GM18511 (cell line): ENCODE results near the gene PTPRB.

ENCODE experiments used
- ATAC-seq: cut with Tn5 transposase; IDR thresholded peaks from one replicate; pipeline ENCODE4 v1.9.1; 2021; ENCODE audit warnings: mild to moderate bottlenecking, moderate library complexity; ENCODE audit not compliant: unreplicated experiment

PTPRB gene

DNA sequence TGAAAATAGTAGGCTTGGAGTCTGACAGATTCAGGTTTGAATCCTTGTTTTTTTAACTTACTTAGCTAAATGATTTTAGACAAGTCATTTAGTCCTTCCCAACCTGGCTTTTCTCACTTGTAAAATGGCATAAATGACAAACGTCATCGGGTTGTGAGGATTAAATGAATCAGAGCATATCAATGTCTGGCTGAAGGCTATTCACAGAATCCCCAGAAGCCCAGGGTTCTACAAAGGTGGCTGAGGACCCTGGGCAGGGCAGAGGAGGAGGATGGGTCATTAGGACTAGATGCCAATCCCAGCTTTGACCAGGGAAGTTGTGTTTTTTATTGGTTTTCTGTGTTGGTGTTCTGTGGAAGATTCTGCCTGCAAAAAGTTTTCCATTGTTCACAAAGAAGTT lies 7.6 kb upstream of the PTPRB start:
- no peak for ATAC-seq

DNA sequence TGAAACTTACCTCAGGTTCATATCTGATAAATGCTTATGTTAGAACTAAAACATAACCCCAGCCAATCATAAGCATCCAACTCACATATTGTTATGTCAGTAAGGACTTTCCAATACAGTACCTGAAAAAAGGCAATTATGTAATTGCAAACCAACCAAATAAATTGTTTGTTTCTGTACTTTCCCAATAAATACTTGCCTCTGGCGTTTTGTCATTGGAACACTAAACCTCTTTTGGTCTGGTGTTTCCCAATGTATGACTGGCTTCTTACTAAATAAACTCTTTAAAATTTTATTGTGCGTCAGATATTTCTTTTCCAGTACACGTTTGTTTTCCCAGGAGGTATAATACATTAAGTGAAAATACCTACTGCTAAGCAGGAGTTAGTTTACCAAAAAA lies 6.7 kb upstream of the PTPRB start:
- no peak for ATAC-seq

DNA sequence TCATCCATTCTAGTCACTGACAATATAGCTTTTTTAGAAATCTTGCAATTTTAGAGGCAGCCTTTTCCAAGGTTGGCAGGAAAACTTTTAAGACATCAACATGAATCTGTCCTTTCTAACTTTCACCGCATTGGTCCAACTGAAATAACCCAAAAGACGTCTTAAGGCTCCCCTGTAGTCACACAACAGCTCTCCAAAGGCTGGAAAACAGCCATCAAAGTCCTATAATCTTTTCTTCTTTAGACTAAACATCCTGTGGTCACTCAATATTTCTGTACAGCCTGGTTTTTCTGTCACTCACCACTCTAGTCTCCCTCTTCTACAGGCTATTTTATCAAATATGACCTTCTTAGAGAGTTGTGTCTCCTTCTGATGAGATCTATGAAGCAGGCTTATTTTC lies 4.5 kb upstream of the PTPRB start:
- no peak for ATAC-seq

- no peak for ATAC-seq
Measured at GRCh38 chr12:70640901-70641300, 3.7 kb upstream of the PTPRB start.

- ATAC-seq = no peak
Measured at GRCh38 chr12:70639535-70639934, 2.3 kb upstream of the PTPRB start.

GRCh38 chr12:70638639-70639360 lies 1.6 kb upstream of the PTPRB start:
- no peak for ATAC-seq

DNA sequence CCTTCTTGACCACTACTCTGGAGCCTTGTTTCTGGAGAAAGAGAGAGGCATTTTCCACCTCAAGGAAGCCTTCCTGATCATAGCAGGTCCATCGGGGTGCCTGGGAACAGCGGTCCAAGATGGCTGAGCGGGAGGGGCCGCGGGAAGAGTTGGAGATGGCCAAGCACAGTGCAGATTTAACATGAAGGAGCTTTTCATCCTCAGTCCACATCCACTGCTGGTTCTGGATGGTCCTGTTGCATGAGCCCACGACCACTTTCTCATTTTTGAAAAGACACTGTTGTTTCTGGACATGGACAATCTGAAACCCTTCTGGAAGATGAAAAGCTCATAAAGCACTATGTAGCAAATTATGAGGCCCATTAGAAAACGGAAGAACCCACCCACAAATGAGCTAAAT lies 1.5 kb downstream of the PTPRB start:
- ATAC-seq = no peak

DNA sequence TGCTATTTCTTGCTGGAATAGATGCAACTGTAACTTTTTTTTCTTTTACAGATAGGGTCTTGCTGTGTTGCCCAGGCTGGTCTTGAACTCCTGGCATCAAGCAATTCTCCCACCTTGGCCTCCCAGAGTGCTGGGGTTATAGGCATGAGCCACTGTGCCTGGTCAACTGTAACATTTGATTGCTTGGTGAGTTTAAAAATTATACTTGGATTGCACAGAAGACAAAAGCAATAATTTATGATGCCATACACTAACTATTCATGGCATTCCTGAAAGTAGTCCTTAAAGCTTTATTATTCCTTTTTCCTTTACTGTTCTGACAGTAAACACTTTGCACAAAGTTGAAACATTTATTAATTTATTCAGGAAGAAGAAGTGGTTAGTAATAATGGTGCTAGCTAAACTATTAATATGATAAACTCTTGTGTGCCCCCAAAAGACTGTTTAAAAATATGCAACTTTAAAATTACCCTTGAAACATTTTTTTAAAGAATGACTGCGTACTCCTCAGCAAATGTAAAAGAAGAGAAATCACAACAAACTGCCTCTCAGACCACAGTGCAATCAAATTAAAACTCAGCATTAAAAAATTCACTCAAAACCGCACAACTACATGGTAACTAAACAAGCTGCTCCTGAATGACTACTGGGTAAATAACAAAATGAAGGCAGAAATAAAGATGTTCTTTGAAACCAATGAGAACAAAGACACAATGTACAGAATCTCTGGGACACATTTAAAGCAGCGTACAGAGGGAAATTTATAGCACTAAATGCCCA lies 8.3 kb downstream of the PTPRB start:
- no peak for ATAC-seq

GRCh38 chr12:70627677-70628076 lies 9.6 kb downstream of the PTPRB start:
- no peak for ATAC-seq

DNA sequence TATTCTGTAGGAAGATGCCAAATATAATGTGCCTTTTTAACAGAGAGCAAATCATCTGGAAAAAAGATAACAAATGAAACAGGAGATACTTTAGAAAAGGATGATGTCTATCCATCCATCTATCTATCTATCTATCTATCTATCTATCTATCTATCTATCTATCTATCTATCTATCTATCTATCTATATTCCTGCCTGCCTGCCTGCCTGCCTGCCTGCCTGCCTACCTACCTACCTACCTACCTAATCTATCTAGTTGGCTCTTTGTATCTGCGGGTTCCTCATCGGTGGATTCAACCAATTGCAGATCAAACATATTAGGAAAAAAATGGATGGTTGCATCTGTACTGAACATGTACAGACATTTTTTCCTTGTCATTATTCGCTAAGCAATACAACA lies 11.0 kb downstream of the PTPRB start:
- no peak for ATAC-seq

DNA sequence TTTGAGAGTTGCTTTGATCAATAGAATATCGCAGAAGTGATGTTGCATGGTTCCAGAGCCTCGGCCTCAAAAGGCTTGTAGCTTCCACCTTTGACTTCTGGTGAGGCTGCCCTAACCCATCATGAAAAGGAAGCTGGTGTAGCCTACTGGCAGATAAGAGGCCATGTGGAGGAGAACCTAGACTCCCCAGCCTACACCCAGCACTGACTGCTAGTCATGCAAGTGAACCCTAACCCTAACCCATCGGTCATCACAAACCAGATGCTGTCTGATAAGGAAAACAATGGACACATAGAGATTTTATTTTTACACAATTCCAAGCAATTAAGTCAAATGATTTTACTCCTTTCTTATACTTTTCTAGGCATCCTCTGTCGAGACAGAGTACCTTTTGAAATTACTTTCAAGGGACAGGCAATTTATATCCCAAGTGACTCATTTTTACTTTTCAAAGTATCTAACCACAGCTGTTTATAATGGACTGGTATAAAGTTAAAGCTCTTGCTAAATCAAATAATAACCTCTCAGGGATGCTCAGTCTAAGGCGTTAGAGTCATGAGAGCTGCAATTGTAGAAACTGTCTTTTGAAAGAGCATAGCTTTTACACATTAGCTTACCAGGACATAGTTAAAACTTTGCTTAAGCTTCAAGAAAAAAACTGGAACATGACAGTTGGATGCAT lies 17.6 kb downstream of the PTPRB start:
- no peak for ATAC-seq

DNA sequence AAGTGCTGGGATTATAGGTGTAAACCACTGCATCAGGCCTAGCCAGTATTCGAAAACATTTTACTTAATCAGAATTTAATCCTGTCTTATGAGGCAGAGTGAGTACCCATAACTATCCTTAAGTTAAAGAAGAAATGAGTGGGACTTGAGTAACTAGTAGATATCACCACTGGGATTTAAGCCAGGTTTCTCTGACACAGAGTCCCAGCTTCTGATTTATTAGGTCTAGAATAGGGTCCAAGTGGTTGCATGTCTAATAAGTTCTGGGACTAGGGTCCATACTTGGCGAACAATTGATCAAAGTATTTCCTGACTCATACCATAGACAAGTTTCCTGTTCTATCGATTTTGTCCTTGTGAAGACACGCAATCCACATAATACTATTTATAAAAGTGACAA lies 18.9 kb downstream of the PTPRB start:
- no peak for ATAC-seq

- ATAC-seq = no peak
Measured at GRCh38 chr12:70617450-70617849, 19.8 kb downstream of the PTPRB start.

- no peak for ATAC-seq
Measured at GRCh38 chr12:70615174-70615866, 21.9 kb downstream of the PTPRB start.

DNA sequence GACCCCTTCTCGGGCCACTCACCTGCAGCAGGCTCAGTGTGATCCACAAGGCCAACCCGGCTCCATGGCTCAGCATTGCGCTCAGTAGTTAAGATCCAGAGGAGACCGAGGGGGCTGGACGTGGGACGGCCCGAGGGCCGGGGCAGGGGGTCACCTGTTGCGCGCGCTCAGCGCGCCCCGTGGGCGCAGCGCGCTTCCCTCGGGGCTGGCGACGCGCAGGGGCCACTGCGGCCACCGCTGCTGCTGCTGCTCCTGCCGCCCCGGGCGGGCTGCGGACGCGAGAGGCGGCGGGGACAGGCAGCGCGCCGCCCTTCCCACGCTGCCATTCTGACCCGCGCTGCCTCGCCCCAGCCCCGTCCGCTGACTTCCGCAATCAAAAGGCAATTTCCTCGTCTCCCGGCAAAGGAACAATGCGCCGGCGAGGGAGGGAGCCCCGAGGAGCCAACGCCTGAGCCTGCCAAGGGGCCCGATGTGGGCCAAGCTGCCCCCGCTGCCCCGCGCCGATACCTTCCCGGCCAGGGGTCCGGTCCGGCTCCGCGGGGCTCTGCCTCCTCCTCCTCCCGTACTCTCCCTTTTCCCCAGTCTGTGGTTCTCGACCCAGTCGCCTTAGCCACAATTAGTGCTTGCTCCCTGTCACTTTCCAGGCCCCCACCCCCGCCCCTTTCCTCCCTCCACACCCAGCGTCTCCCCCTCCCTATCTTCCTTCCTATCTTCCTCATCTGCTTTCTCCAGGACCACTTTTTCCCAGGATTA lies 27.3 kb downstream of the PTPRB start:
- ATAC-seq = peak; percentile 62

DNA sequence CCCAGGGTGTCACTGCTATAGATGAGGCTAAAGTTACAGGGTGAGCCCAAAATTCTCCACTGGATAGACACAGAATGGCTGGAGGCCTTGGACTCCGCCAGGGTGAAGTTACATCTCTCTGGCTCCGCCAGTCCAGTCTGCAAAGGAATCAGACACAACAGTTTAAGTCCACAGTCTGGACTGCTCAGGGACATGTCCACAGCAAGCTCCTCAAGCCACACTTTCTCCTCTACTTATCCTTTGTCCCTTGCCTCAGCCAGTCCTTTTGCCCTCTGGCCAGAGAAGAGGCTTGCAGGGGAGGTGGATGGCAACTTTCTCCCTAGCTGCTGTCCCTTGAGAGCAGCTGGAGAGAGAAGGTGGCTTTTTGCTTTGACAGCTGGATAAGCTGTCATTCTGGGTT lies 28.0 kb downstream of the PTPRB start:
- ATAC-seq = peak; percentile 4

- ATAC-seq = no peak
Measured at GRCh38 chr12:70608184-70608583, 29.0 kb downstream of the PTPRB start.

GRCh38 chr12:70607107-70607506 lies 30.1 kb downstream of the PTPRB start:
- no peak for ATAC-seq

DNA sequence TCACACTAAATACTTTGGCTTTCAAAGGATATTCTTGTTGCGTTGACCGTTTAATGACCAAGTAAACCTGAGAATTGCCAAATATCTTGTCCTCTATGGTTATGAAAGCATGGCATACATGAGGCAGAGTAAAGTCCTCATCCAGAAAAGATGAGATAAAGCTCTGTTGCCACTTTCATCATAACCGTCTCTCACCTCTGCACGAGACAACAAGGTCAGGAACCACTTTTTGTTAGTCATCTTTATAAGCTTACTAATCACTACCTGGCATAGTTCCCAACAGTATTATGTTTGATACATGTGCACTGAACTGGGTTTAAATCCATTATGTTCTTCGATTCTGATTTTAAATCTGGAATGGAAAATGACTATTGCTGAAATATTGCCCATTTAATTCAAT lies 31.3 kb downstream of the PTPRB start:
- no peak for ATAC-seq

DNA sequence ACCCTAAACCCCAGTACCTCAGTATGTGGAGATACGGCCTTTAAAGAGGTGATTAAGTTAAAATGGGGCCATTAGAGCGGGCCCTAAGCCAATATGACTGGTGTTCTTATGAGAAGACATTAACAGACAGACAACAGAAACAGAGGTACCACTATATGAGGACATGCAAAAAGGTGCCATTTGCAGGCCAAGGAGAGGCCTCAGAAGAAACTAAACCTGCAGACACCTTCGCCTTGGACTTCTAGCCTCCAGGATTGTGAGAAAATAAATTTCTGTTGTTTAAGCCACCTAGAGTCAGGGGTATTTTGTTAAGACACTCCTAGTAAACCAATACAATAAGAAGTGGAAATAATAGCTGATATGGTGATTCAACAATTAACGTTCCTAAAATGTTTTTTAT lies 32.6 kb downstream of the PTPRB start:
- no peak for ATAC-seq

DNA sequence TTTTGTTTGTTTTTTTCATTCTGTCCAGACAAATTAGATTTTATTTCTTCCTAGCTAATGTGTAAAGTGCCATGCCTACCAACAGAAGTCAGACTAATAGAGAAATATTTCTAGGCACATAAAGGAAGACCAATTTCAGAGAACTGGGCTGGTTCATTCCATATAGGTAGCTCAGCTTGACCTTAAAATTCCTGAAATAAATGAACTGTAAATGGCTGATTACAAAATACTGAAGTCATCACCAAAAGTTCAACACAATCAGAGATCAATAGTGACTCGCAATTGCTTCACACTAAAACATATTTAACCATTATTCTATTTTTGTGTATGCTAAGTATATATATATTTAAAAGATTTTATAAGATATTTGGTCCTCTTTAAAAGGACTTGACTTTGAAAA lies 34.2 kb downstream of the PTPRB start:
- no peak for ATAC-seq
